Umbilical cord (tissue), 2 donors: Measurements from ENCODE around the gene PTH. TPM values are rescaled to one million over a fixed set of nuclear protein-coding genes. Genes with fewer than 3 reads are reported as not detected.
A peak's percentile ranks its signal among the peaks of the same experiment; 100 is the strongest.

Experiments
- DNase-seq: peaks from one replicate; pipeline ENCODE4 v3.0.0-alpha.2; 2015; ENCODE audit warnings: low spot score
- total RNA-seq: library from RNA; depleted of rRNA; stranded (reverse); fragments of >200 nt; gene quantifications from one replicate; pipeline ENCODE4 v1.2.3, GENCODE V29; 2014; ENCODE audit warnings: low replicate concordance; ENCODE audit not compliant: insufficient read depth

PTH gene
- total RNA-seq = 19.3 TPM

- no peak for DNase-seq
Measured at GRCh38 chr11:13495929-13496328, at the start of gene PTH. Gene PTH, minus strand, starts transcription at chr11:13495997. Its CDS starts 3,142 bp downstream, at chr11:13492855.

GRCh38 chr11:13538044-13538443 lies 42.2 kb upstream of the PTH start:
- no peak for DNase-seq

GRCh38 chr11:13535819-13536218 lies 40.0 kb upstream of the PTH start:
- DNase-seq = no peak

- no peak for DNase-seq
Measured at GRCh38 chr11:13534358-13534757, 38.6 kb upstream of the PTH start.

- no peak for DNase-seq
Measured at GRCh38 chr11:13525257-13525656, 29.5 kb upstream of the PTH start.

- no peak for DNase-seq
Measured at GRCh38 chr11:13503393-13503792, 7.6 kb upstream of the PTH start.

GRCh38 chr11:13502492-13502891 lies 6.7 kb upstream of the PTH start:
- no peak for DNase-seq

- no peak for DNase-seq
Measured at GRCh38 chr11:13494051-13494450, 1.7 kb downstream of the PTH start.

GRCh38 chr11:13487661-13488030 lies 8.2 kb downstream of the PTH start:
- DNase-seq = no peak

GRCh38 chr11:13486926-13487660 lies 8.7 kb downstream of the PTH start:
- DNase-seq = peak; percentile 8

GRCh38 chr11:13480198-13480597 lies 15.6 kb downstream of the PTH start:
- DNase-seq = no peak

- DNase-seq = no peak
Measured at GRCh38 chr11:13479688-13480087, 16.1 kb downstream of the PTH start.

- no peak for DNase-seq
Measured at GRCh38 chr11:13475091-13475490, 20.7 kb downstream of the PTH start.

- no peak for DNase-seq
Measured at GRCh38 chr11:13473013-13473722, 22.6 kb downstream of the PTH start.

- no peak for DNase-seq
Measured at GRCh38 chr11:13468750-13469149, 27.0 kb downstream of the PTH start.

- DNase-seq = peak; percentile 23
Measured at GRCh38 chr11:13465909-13466371, 29.9 kb downstream of the PTH start.

GRCh38 chr11:13463779-13464290 lies 32.0 kb downstream of the PTH start:
- no peak for DNase-seq

- DNase-seq = peak; percentile 98
Measured at GRCh38 chr11:13462901-13463778, 32.7 kb downstream of the PTH start, which contains the start of gene BTBD10. Gene BTBD10, minus strand, starts transcription at chr11:13463222. Its CDS starts 18,098 bp downstream, at chr11:13445124.

- peak; percentile 64 for DNase-seq
Measured at GRCh38 chr11:13462311-13462900, 33.4 kb downstream of the PTH start.

GRCh38 chr11:13461291-13461690 lies 34.5 kb downstream of the PTH start:
- DNase-seq = no peak

GRCh38 chr11:13450832-13451397 lies 44.9 kb downstream of the PTH start:
- no peak for DNase-seq
